GM15510 (cell line): ENCODE data around the gene CDHR1.

Experiments
- POLR2A ChIP-seq: IDR thresholded peaks from 3 replicates; pipeline ENCODE4 v1.6.1; 2011; ENCODE audit warnings: borderline replicate concordance; ENCODE audit not compliant: insufficient read length; ENCODE audit errors: extremely low read depth

The CDHR1 gene

GRCh38 chr10:84234479-84234878, 40.1 kb downstream of the CDHR1 start:
- TF ChIP-seq POLR2A: no peak

- no peak for TF ChIP-seq POLR2A
Measured at GRCh38 chr10:84235096-84235495, 40.8 kb downstream of the CDHR1 start.

GRCh38 chr10:84236807-84237198, 42.5 kb downstream of the CDHR1 start:
- TF ChIP-seq POLR2A: no peak

GRCh38 chr10:84237199-84238051, 43.1 kb downstream of the CDHR1 start:
- no peak for TF ChIP-seq POLR2A

GRCh38 chr10:84238909-84239308, 44.6 kb downstream of the CDHR1 start:
- no peak for TF ChIP-seq POLR2A

GRCh38 chr10:84241185-84241790, 47.0 kb downstream of the CDHR1 start, which contains the start of gene LRIT1:
TSS of gene LRIT1 (minus strand) at chr10:84241546. CDS start at chr10:84241439, 107 bp downstream.
- TF ChIP-seq POLR2A: no peak

- TF ChIP-seq POLR2A: no peak
Measured at GRCh38 chr10:84243759-84244158, 49.4 kb downstream of the CDHR1 start.

GRCh38 chr10:84244651-84245270, 50.4 kb downstream of the CDHR1 start, which contains the start of gene RGR:
TSS of gene RGR (plus strand) at chr10:84245053. CDS start at chr10:84245091, 38 bp downstream.
- TF ChIP-seq POLR2A: no peak

- no peak for TF ChIP-seq POLR2A
Measured at GRCh38 chr10:84247496-84247895, 53.2 kb downstream of the CDHR1 start.

- no peak for TF ChIP-seq POLR2A
Measured at GRCh38 chr10:84248794-84249193, 54.5 kb downstream of the CDHR1 start.

- TF ChIP-seq POLR2A: no peak
Measured at GRCh38 chr10:84254552-84255478, 60.5 kb downstream of the CDHR1 start.

- TF ChIP-seq POLR2A: no peak
Measured at GRCh38 chr10:84256510-84257342, 62.4 kb downstream of the CDHR1 start.

GRCh38 chr10:84257343-84258020, 63.1 kb downstream of the CDHR1 start:
- TF ChIP-seq POLR2A: no peak
